A549 (cell line): ENCODE data around the gene WDCP.

Source experiments
- BHLHE40 ChIP-seq: IDR thresholded peaks from 2 replicates; pipeline ENCODE4 v1.6.1; 2012; ENCODE audit warnings: low read depth, low read length, inconsistent platforms
- CTCF ChIP-seq: fragments of >200 bp; sonication (Bioruptor Twin); formaldehyde crosslinking; IDR thresholded peaks from 3 replicates; pipeline ENCODE4 v1.5.1; 2016
- POLR2AphosphoS2 ChIP-seq: conservative IDR thresholded peaks from 2 replicates; pipeline ENCODE4 v1.6.1; 2012; ENCODE audit warnings: low read length, improper control_type of control experiment, inconsistent platforms
- REST ChIP-seq: fragments of 200-600 bp; sonication (generic); IDR thresholded peaks from 2 replicates; pipeline ENCODE4 v1.6.1; 2016; ENCODE audit warnings: antibody characterized with exemption, mild to moderate bottlenecking, moderate library complexity

- no peak for TF ChIP-seq CTCF
- TF ChIP-seq POLR2AphosphoS2 = no peak
- no peak for TF ChIP-seq REST
- no peak for TF ChIP-seq BHLHE40
Measured at GRCh38 chr2:23992931-23993330, 54.3 kb downstream of the WDCP start.
